A549 (cell line): Measurements from ENCODE around the gene GFER.

ENCODE experiments used
- CHD2 ChIP-seq: fragments of 150-350 bp; IDR thresholded peaks from 2 replicates; pipeline ENCODE4 v1.6.1; 2014; ENCODE audit warnings: low read length; ENCODE audit not compliant: partially characterized antibody
- EP300 ChIP-seq, 2 experiments: fragments of >200 bp; sonication (Bioruptor Twin); formaldehyde crosslinking; IDR thresholded peaks; 2 replicates in 1 of 2; 3 replicates in 1 of 2; pipeline ENCODE4 v1.6.1; 2016 to 2017
- JUN ChIP-seq, 2 experiments: fragments of >200 bp; sonication (Bioruptor Twin); formaldehyde crosslinking; IDR thresholded peaks; 2 replicates in 1 of 2; 3 replicates in 1 of 2; pipeline ENCODE4 v1.6.1; 2016 to 2017
- JUNB ChIP-seq: fragments of >200 bp; sonication (Bioruptor Twin); formaldehyde crosslinking; IDR thresholded peaks from 2 replicates; pipeline ENCODE4 v1.6.1; 2016
- MYC ChIP-seq: IDR thresholded peaks from 2 replicates; pipeline ENCODE4 v1.6.1; 2012; ENCODE audit warnings: mild to moderate bottlenecking, inconsistent platforms, low read length, improper control_type of control experiment, borderline replicate concordance
- POLR2A ChIP-seq: IDR thresholded peaks from 2 replicates; pipeline ENCODE4 v1.6.1; 2012; ENCODE audit warnings: mild to moderate bottlenecking, low read length
- POLR2AphosphoS2 ChIP-seq: conservative IDR thresholded peaks from 2 replicates; pipeline ENCODE4 v1.6.1; 2012; ENCODE audit warnings: low read length, improper control_type of control experiment, inconsistent platforms
- RAD21 ChIP-seq, 2 experiments: fragments of >200 bp in 1 of 2; sonication (Bioruptor Twin) in 1 of 2; formaldehyde crosslinking in 1 of 2; IDR thresholded peaks in 1 of 2; conservative IDR thresholded peaks in 1 of 2; 2 replicates in 1 of 2; 3 replicates in 1 of 2; pipeline ENCODE4 v1.6.1; 2012 to 2018; ENCODE audit warnings: inconsistent platforms in 1 of 2
- TF ChIP-seq, protein P1 (sequence below): fragments of >200 bp; sonication (Bioruptor Twin); formaldehyde crosslinking; IDR thresholded peaks from 3 replicates; pipeline ENCODE4 v1.5.1; 2016
- TF ChIP-seq, protein P2 (sequence below): IDR thresholded peaks from 2 replicates; pipeline ENCODE4 v1.6.1; 2012
- TF ChIP-seq, protein P3 (sequence below): fragments of 150-350 bp; IDR thresholded peaks from 2 replicates; pipeline ENCODE4 v1.6.1; 2014; ENCODE audit warnings: low read depth, mild to moderate bottlenecking, low read length
- TF ChIP-seq, protein P4 (sequence below): IDR thresholded peaks from 2 replicates; pipeline ENCODE4 v1.6.1; 2012

DNA sequence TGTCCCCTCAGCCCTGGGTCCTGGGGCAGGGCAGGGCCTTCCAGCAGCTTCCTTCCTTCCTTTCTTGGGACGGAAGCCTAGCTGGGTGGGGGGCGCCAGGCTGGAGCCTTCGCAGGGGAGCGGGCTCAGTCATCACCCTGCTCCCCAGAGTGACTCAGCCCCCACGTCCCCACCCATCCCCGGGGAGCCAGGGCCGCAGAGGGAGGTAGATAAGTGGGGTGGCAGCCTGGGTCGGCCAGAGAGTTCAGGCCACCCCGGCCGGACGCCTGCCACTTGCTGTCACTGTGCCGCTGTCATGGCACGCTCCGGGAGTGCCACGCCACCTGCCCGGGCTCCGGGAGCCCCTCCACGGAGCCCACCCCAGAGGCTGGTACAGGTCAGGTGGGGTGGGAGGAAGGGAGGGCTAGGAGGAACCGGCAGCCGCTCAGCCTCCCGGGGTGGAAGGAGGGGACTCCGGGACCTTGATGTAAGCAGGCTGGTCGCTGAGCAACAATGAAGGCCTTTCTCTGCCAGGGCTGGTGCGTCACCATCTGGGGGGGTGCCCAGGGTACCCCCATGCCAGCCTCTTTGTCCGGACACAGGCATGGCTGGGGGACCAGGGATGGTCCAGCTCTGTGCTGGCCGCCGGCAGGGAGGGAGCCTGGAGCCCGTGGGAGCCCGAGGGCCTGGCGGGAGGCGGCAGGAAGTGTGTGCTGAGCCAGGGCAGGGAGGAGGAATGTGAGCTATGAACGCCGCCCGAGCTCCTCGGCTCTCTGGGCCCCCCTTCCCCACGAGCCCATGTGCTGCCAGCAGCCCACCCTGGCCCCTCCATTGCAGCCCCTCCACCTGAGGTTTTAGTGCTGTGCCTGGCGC, 49.3 kb downstream of the GFER start:
- TF ChIP-seq JUN (IDR thresholded peaks at IDR 0.05) (no peak), RAD21 (conservative IDR thresholded peaks at IDR 0.05 in 1 of 2, IDR thresholded peaks at IDR 0.05 in 1 of 2) (no peak), CHD2 (no peak), POLR2AphosphoS2 (no peak), MYC (no peak), EP300 (IDR thresholded peaks at IDR 0.05) (no peak), POLR2A (0 out of 2 replicates have a peak, but pooled peaks have one; percentile 11), JUNB (no peak)
- TF ChIP-seq, protein P1, sequence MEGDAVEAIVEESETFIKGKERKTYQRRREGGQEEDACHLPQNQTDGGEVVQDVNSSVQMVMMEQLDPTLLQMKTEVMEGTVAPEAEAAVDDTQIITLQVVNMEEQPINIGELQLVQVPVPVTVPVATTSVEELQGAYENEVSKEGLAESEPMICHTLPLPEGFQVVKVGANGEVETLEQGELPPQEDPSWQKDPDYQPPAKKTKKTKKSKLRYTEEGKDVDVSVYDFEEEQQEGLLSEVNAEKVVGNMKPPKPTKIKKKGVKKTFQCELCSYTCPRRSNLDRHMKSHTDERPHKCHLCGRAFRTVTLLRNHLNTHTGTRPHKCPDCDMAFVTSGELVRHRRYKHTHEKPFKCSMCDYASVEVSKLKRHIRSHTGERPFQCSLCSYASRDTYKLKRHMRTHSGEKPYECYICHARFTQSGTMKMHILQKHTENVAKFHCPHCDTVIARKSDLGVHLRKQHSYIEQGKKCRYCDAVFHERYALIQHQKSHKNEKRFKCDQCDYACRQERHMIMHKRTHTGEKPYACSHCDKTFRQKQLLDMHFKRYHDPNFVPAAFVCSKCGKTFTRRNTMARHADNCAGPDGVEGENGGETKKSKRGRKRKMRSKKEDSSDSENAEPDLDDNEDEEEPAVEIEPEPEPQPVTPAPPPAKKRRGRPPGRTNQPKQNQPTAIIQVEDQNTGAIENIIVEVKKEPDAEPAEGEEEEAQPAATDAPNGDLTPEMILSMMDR, result no peak
- TF ChIP-seq, protein P2, sequence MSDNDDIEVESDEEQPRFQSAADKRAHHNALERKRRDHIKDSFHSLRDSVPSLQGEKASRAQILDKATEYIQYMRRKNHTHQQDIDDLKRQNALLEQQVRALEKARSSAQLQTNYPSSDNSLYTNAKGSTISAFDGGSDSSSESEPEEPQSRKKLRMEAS, result no peak; the same call in 1 of the 2 replicates
- TF ChIP-seq, protein P3, sequence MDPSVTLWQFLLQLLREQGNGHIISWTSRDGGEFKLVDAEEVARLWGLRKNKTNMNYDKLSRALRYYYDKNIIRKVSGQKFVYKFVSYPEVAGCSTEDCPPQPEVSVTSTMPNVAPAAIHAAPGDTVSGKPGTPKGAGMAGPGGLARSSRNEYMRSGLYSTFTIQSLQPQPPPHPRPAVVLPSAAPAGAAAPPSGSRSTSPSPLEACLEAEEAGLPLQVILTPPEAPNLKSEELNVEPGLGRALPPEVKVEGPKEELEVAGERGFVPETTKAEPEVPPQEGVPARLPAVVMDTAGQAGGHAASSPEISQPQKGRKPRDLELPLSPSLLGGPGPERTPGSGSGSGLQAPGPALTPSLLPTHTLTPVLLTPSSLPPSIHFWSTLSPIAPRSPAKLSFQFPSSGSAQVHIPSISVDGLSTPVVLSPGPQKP, result no peak
- TF ChIP-seq, protein P4, sequence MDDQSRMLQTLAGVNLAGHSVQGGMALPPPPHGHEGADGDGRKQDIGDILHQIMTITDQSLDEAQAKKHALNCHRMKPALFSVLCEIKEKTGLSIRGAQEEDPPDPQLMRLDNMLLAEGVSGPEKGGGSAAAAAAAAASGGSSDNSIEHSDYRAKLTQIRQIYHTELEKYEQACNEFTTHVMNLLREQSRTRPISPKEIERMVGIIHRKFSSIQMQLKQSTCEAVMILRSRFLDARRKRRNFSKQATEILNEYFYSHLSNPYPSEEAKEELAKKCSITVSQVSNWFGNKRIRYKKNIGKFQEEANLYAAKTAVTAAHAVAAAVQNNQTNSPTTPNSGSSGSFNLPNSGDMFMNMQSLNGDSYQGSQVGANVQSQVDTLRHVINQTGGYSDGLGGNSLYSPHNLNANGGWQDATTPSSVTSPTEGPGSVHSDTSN, result no peak
